CD4-positive, CD25-positive, alpha-beta regulatory T cell (primary cell): ENCODE measurements around the gene FNDC5. TPM values are rescaled to one million over a fixed set of nuclear protein-coding genes. Genes with fewer than 3 reads are reported as not detected.

Experiments
- ATAC-seq, 2 donors: fragments of 150-1000 bp; cut with Tn5 transposase; one replicate each; pipeline ENCODE4 v1.10.0; 2021; ENCODE audit warnings: low read depth in 2 of 2, moderate number of reproducible peaks in 2 of 2, moderate library complexity in 1 of 2
- DNase-seq, 3 donors: peaks; one replicate each; pipeline versions ENCODE4 v3.0.0 to v3.0.0-alpha.2; 2012 to 2022; ENCODE audit warnings: mixed read lengths in 1 of 3
- H3K27ac ChIP-seq: one replicate; pipeline ENCODE4 v1.7.0; 2013; ENCODE audit warnings: mild to moderate bottlenecking, low read length; ENCODE audit not compliant: insufficient read depth, poor library complexity, severe bottlenecking
- H3K27me3 ChIP-seq: one replicate; pipeline ENCODE4 v1.7.0; 2013; ENCODE audit warnings: low read length; ENCODE audit not compliant: control insufficient read depth, insufficient read depth
- H3K36me3 ChIP-seq: one replicate; pipeline ENCODE4 v1.7.0; 2013; ENCODE audit warnings: mild to moderate bottlenecking, low read length, moderate library complexity; ENCODE audit not compliant: control insufficient read depth, insufficient read depth
- H3K4me1 ChIP-seq: 2 replicates; pipeline ENCODE4 v1.7.0; 2013; ENCODE audit warnings: mild to moderate bottlenecking, low read length; ENCODE audit not compliant: insufficient read depth, control insufficient read depth, poor library complexity, severe bottlenecking
- H3K4me3 ChIP-seq: one replicate; pipeline ENCODE4 v1.7.0; 2013; ENCODE audit warnings: low read depth, mild to moderate bottlenecking, low read length, moderate library complexity
- H3K9me3 ChIP-seq, 2 experiments: 1 replicate in 1 of 2; 2 replicates in 1 of 2; pipeline ENCODE4 v1.7.0; 2013; ENCODE audit warnings: low read length in 2 of 2, mild to moderate bottlenecking in 1 of 2, moderate library complexity in 1 of 2; ENCODE audit not compliant: control insufficient read depth in 2 of 2
- H3K27ac Mint-ChIP-seq, 3 donors: one replicate each; pipeline ENCODE4 v1.8.0; 2020 to 2022; ENCODE audit warnings: mild to moderate bottlenecking in 3 of 3, mixed read lengths in 3 of 3, moderate library complexity in 2 of 3
- H3K27me3 Mint-ChIP-seq: one replicate; pipeline ENCODE4 v1.8.0; 2022; ENCODE audit warnings: mild to moderate bottlenecking, mixed read lengths
- H3K36me3 Mint-ChIP-seq: one replicate; pipeline ENCODE4 v1.8.0; 2020; ENCODE audit warnings: mixed read lengths
- H3K4me1 Mint-ChIP-seq, 4 donors: one replicate each; pipeline ENCODE4 v1.8.0; 2020 to 2022; ENCODE audit warnings: mixed read lengths in 4 of 4, mild to moderate bottlenecking in 1 of 4
- H3K4me3 Mint-ChIP-seq, 4 donors: one replicate each; pipeline ENCODE4 v1.8.0; 2020 to 2022; ENCODE audit warnings: mild to moderate bottlenecking in 4 of 4, mixed read lengths in 4 of 4, moderate library complexity in 3 of 4
- H3K9me3 Mint-ChIP-seq, 7 donors: one replicate each; pipeline ENCODE4 v1.8.0; 2020 to 2022; ENCODE audit warnings: mixed read lengths in 7 of 7, mild to moderate bottlenecking in 3 of 7, moderate library complexity in 2 of 7
- polyA plus RNA-seq, 4 donors: library from polyadenylated mRNA; unstranded; fragments of 300-500 nt; fragmentation: Illumina TruSeq; gene quantifications; one replicate each; pipeline ENCODE4 v1.2.3, GENCODE V29; 2021
- total RNA-seq: library from RNA; stranded (reverse); gene quantifications from one replicate; pipeline ENCODE4 v1.2.3, GENCODE V29; 2022

The FNDC5 gene
- total RNA-seq (not detected), polyA plus RNA-seq (not detected)

GRCh38 chr1:32870615-32871363, at the start of gene FNDC5:
FNDC5 (minus strand) TSS chr1:32870912.
- H3K27ac Mint-ChIP-seq: no peak within 1 kb of the TSS
- H3K27me3 Mint-ChIP-seq: peaks cover 46% of the 10 kb centered on the region
- no peak within 1 kb of the TSS for H3K4me3 ChIP-seq

GRCh38 chr1:32919811-32920733, 49.4 kb upstream of the FNDC5 start:
- Mint-ChIP-seq H3K36me3 (peaks cover 3% of the 10 kb centered on the region), H3K4me3 (no peak overlapping the region), H3K9me3 (no peaks in the 10 kb centered on the region), H3K4me1 (peaks cover 0 to 14% (median 6%) of the 10 kb centered on the region in 4 donors), H3K27ac (no peak overlapping the region), H3K27me3 (peaks cover 53% of the 10 kb centered on the region)
- H3K4me3 ChIP-seq: no peak overlapping the region
- H3K27me3 ChIP-seq: peaks cover 18% of the 10 kb centered on the region
- H3K27ac ChIP-seq: no peak overlapping the region
- ATAC-seq (no peak), DNase-seq (no peak)
- H3K36me3 ChIP-seq: no peaks in the 10 kb centered on the region
- H3K9me3 ChIP-seq: no peaks in the 10 kb centered on the region
- peaks cover 5% of the 10 kb centered on the region for H3K4me1 ChIP-seq

More at GRCh38 chr1:32870615-32871363, at the start of gene FNDC5:
- H3K4me3 Mint-ChIP-seq: peak within 1 kb of the TSS in 3 of 4 donors; percentile 70 to 80 (median 76)
- H3K4me1 Mint-ChIP-seq: peaks cover 0 to 27% (median 3%) of the 10 kb centered on the region in 4 donors
- ATAC-seq (no peak), DNase-seq (no peak)
- Histone ChIP-seq H3K36me3 (no peaks in the 10 kb centered on the region), H3K27me3 (peaks cover 17% of the 10 kb centered on the region), H3K27ac (no peak within 1 kb of the TSS), H3K4me1 (peaks cover 14% of the 10 kb centered on the region), H3K9me3 (no peaks in the 10 kb centered on the region)
- H3K36me3 Mint-ChIP-seq: peaks cover 24% of the 10 kb centered on the region
- peaks cover 0 to 2% (median 0%) of the 10 kb centered on the region in 7 donors for H3K9me3 Mint-ChIP-seq

GRCh38 chr1:32918179-32918578, 47.5 kb upstream of the FNDC5 start:
- Mint-ChIP-seq H3K27ac (no peak overlapping the region), H3K27me3 (peaks cover 40% of the 10 kb centered on the region), H3K36me3 (no peaks in the 10 kb centered on the region), H3K4me3 (no peak overlapping the region), H3K4me1 (peaks cover 0 to 5% (median 2%) of the 10 kb centered on the region in 4 donors), H3K9me3 (no peaks in the 10 kb centered on the region)
- no peaks in the 10 kb centered on the region for H3K4me1 ChIP-seq
- no peaks in the 10 kb centered on the region for H3K36me3 ChIP-seq
- H3K27ac ChIP-seq: no peak overlapping the region
- ATAC-seq (no peak), DNase-seq (no peak)
- H3K9me3 ChIP-seq: no peaks in the 10 kb centered on the region
- H3K4me3 ChIP-seq: no peak overlapping the region
- H3K27me3 ChIP-seq: peaks cover 12% of the 10 kb centered on the region

GRCh38 chr1:32917521-32917920, 46.8 kb upstream of the FNDC5 start:
- Histone ChIP-seq H3K27ac (no peak overlapping the region), H3K4me3 (no peak overlapping the region), H3K36me3 (no peaks in the 10 kb centered on the region), H3K9me3 (no peaks in the 10 kb centered on the region), H3K4me1 (no peaks in the 10 kb centered on the region), H3K27me3 (peaks cover 7% of the 10 kb centered on the region)
- peaks cover 0 to 5% (median 2%) of the 10 kb centered on the region in 4 donors for H3K4me1 Mint-ChIP-seq
- peaks cover 34% of the 10 kb centered on the region for H3K27me3 Mint-ChIP-seq
- peak overlapping the region in 1 of 4 donors; percentile 29 for H3K4me3 Mint-ChIP-seq
- ATAC-seq: no peak
- DNase-seq: no peak
- H3K27ac Mint-ChIP-seq: no peak overlapping the region
- no peaks in the 10 kb centered on the region for H3K36me3 Mint-ChIP-seq
- H3K9me3 Mint-ChIP-seq: no peaks in the 10 kb centered on the region

- no peak for DNase-seq
- H3K4me1 Mint-ChIP-seq: peaks cover 0 to 5% (median 2%) of the 10 kb centered on the region in 4 donors
- H3K4me3 Mint-ChIP-seq: no peak overlapping the region
- H3K9me3 Mint-ChIP-seq: no peaks in the 10 kb centered on the region
- ATAC-seq: no peak
- no peaks in the 10 kb centered on the region for H3K4me1 ChIP-seq
- no peaks in the 10 kb centered on the region for H3K36me3 ChIP-seq
- no peak overlapping the region for H3K4me3 ChIP-seq
- no peak overlapping the region for H3K27ac ChIP-seq
- H3K9me3 ChIP-seq: no peaks in the 10 kb centered on the region
- peaks cover 10% of the 10 kb centered on the region for H3K27me3 ChIP-seq
- H3K27me3 Mint-ChIP-seq: peaks cover 28% of the 10 kb centered on the region
- H3K27ac Mint-ChIP-seq: no peak overlapping the region
- no peaks in the 10 kb centered on the region for H3K36me3 Mint-ChIP-seq
Measured at GRCh38 chr1:32915766-32916706, 45.3 kb upstream of the FNDC5 start.

GRCh38 chr1:32910319-32910718, 39.6 kb upstream of the FNDC5 start:
- no peak for DNase-seq
- Mint-ChIP-seq H3K4me3 (no peak overlapping the region), H3K36me3 (no peaks in the 10 kb centered on the region), H3K27me3 (peaks cover 11% of the 10 kb centered on the region), H3K9me3 (peaks cover 0 to 2% (median 0%) of the 10 kb centered on the region in 7 donors), H3K4me1 (no peaks in the 10 kb centered on the region), H3K27ac (no peak overlapping the region)
- Histone ChIP-seq H3K9me3 (no peaks in the 10 kb centered on the region), H3K27ac (no peak overlapping the region), H3K4me1 (no peaks in the 10 kb centered on the region), H3K4me3 (no peak overlapping the region), H3K27me3 (peaks cover 10% of the 10 kb centered on the region), H3K36me3 (no peaks in the 10 kb centered on the region)
- no peak for ATAC-seq

- no peaks in the 10 kb centered on the region for H3K36me3 Mint-ChIP-seq
- no peaks in the 10 kb centered on the region for H3K9me3 ChIP-seq
- H3K4me1 Mint-ChIP-seq: no peaks in the 10 kb centered on the region
- H3K27me3 ChIP-seq: peaks cover 10% of the 10 kb centered on the region
- peaks cover 33% of the 10 kb centered on the region for H3K27me3 Mint-ChIP-seq
- ATAC-seq: no peak
- H3K36me3 ChIP-seq: no peaks in the 10 kb centered on the region
- H3K4me3 ChIP-seq: no peak overlapping the region
- no peak overlapping the region for H3K4me3 Mint-ChIP-seq
- no peaks in the 10 kb centered on the region for H3K4me1 ChIP-seq
- H3K27ac Mint-ChIP-seq: no peak overlapping the region
- DNase-seq: no peak
- H3K27ac ChIP-seq: no peak overlapping the region
- H3K9me3 Mint-ChIP-seq: peaks cover 0 to 2% (median 0%) of the 10 kb centered on the region in 7 donors
Measured at GRCh38 chr1:32907435-32907834, 36.7 kb upstream of the FNDC5 start.
